ENCODE measurements around the gene FOXN1. TPM values are rescaled to one million over a fixed set of nuclear protein-coding genes. Genes with fewer than 3 reads are reported as not detected.
A peak's percentile ranks its signal among the peaks of the same experiment; 100 is the strongest.

Gene FOXN1
- total and polyA plus RNA-seq, 2 of the 13 experiments (the other 11 are each of a cell fraction or from before 2014, with no cell fraction given): 0.01 TPM; not detected in 1

GRCh38 chr17:28576758-28577465 lies 70.8 kb downstream of the FOXN1 start, which contains the start of gene ALDOC (continued):
- TF ChIP-seq GABPB1 (CRISPR knock-in tag; IDR thresholded peaks at IDR 0.05): peak; percentile 60; the same call in 1 of the 2 replicates
- TF ChIP-seq, protein P1, sequence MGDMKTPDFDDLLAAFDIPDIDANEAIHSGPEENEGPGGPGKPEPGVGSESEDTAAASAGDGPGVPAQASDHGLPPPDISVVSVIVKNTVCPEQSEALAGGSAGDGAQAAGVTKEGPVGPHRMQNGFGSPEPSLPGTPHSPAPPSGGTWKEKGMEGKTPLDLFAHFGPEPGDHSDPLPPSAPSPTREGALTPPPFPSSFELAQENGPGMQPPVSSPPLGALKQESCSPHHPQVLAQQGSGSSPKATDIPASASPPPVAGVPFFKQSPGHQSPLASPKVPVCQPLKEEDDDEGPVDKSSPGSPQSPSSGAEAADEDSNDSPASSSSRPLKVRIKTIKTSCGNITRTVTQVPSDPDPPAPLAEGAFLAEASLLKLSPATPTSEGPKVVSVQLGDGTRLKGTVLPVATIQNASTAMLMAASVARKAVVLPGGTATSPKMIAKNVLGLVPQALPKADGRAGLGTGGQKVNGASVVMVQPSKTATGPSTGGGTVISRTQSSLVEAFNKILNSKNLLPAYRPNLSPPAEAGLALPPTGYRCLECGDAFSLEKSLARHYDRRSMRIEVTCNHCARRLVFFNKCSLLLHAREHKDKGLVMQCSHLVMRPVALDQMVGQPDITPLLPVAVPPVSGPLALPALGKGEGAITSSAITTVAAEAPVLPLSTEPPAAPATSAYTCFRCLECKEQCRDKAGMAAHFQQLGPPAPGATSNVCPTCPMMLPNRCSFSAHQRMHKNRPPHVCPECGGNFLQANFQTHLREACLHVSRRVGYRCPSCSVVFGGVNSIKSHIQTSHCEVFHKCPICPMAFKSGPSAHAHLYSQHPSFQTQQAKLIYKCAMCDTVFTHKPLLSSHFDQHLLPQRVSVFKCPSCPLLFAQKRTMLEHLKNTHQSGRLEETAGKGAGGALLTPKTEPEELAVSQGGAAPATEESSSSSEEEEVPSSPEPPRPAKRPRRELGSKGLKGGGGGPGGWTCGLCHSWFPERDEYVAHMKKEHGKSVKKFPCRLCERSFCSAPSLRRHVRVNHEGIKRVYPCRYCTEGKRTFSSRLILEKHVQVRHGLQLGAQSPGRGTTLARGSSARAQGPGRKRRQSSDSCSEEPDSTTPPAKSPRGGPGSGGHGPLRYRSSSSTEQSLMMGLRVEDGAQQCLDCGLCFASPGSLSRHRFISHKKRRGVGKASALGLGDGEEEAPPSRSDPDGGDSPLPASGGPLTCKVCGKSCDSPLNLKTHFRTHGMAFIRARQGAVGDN (CRISPR knock-in tag; IDR thresholded peaks at IDR 0.05): peak; percentile 96
- TF ChIP-seq SOX6 (IDR thresholded peaks at IDR 0.05): no peak
- TF ChIP-seq SOX6 (CRISPR knock-in tag; IDR thresholded peaks at IDR 0.05): peak; percentile 77
- TF ChIP-seq ZNF781 (CRISPR knock-in tag; IDR thresholded peaks at IDR 0.05; ENCODE audit: borderline replicate concordance, not compliant biosample characterization): peak; percentile 48
- TF ChIP-seq ZNF816 (CRISPR knock-in tag; IDR thresholded peaks at IDR 0.05; ENCODE audit: borderline replicate concordance): no peak
- no peak for TF ChIP-seq ZNF460 (CRISPR knock-in tag; IDR thresholded peaks at IDR 0.05; ENCODE audit: borderline replicate concordance)
- TF ChIP-seq MEF2D (CRISPR knock-in tag; IDR thresholded peaks at IDR 0.05): peak; percentile 79
- TF ChIP-seq NRL (CRISPR knock-in tag; IDR thresholded peaks at IDR 0.05; ENCODE audit: borderline replicate concordance): no peak
- no peak for TF ChIP-seq ZNF850 (CRISPR knock-in tag; conservative IDR thresholded peaks at IDR 0.05)
- TF ChIP-seq NCOA5 (CRISPR knock-in tag; IDR thresholded peaks at IDR 0.05): no peak
- peak; percentile 90 for TF ChIP-seq TEAD3 (CRISPR knock-in tag; optimal IDR thresholded peaks at IDR 0.05; ENCODE audit: borderline replicate concordance)
- peak; percentile 87; the same call in 1 of the 2 replicates for TF ChIP-seq ZBTB20 (CRISPR knock-in tag; IDR thresholded peaks at IDR 0.05; ENCODE audit: borderline replicate concordance, low read depth)
- TF ChIP-seq HOMEZ (CRISPR knock-in tag; IDR thresholded peaks at IDR 0.05; ENCODE audit: low read depth): peak; percentile 51; the same call in 1 of the 2 replicates
- TF ChIP-seq MTA1 (CRISPR knock-in tag; IDR thresholded peaks at IDR 0.05; ENCODE audit: borderline replicate concordance): no peak
- no peak for TF ChIP-seq ZNF562 (CRISPR knock-in tag; IDR thresholded peaks at IDR 0.05; ENCODE audit: borderline replicate concordance)
- TF ChIP-seq DNMT1 (CRISPR knock-in tag; IDR thresholded peaks at IDR 0.05): no peak
- TF ChIP-seq TBP (CRISPR knock-in tag; IDR thresholded peaks at IDR 0.05): no peak
- TF ChIP-seq NFKB2 (CRISPR knock-in tag; IDR thresholded peaks at IDR 0.05; ENCODE audit: borderline replicate concordance): peak; percentile 54; the same call in 1 of the 2 replicates
- TF ChIP-seq PATZ1 (CRISPR knock-in tag; IDR thresholded peaks at IDR 0.05): peak; percentile 58
- TF ChIP-seq ZNF747 (CRISPR knock-in tag; IDR thresholded peaks at IDR 0.05; ENCODE audit: borderline replicate concordance): 0 out of 2 replicates have a peak, but pooled peaks have one; percentile 61
- TF ChIP-seq REL (CRISPR knock-in tag; conservative IDR thresholded peaks at IDR 0.05): no peak

Data from HepG2 (cell line).